ENCODE data around the gene CARMIL1.

DNA sequence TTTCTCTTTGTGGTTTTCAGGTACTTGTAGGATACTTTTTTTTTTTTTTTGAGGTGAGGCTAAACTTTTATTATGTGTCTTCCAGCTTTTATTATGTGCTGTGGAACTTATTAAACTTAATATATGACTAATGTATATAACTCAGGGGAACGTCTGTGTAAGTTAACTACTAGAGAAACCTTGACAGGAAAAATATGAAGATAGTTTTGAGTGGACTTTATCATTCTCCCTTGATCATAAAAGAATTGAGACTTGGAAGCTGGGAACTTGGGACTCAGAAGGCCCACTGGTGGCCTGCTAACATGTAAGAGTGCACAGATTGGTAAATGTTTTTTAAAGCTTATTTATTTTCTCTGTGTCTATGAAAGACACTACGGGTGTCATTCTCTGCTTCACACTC is 73.1 kb downstream of the CARMIL1 start:
- TF ChIP-seq, protein P1, sequence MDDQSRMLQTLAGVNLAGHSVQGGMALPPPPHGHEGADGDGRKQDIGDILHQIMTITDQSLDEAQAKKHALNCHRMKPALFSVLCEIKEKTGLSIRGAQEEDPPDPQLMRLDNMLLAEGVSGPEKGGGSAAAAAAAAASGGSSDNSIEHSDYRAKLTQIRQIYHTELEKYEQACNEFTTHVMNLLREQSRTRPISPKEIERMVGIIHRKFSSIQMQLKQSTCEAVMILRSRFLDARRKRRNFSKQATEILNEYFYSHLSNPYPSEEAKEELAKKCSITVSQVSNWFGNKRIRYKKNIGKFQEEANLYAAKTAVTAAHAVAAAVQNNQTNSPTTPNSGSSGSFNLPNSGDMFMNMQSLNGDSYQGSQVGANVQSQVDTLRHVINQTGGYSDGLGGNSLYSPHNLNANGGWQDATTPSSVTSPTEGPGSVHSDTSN (IDR thresholded peaks at IDR 0.05; ENCODE audit: insufficient replicate concordance, low read depth, low read length): no peak
- TF ChIP-seq EZH2 (IDR thresholded peaks at IDR 0.05; ENCODE audit: borderline replicate concordance, control insufficient read depth, low read depth, low read length): no peak
